ENCODE data around the gene MCTP1. TPM values are rescaled to one million over a fixed set of nuclear protein-coding genes. Genes with fewer than 3 reads are reported as not detected.

The MCTP1 gene
- polyA plus RNA-seq, 1 donor from 2014 or later = 1.9 TPM

DNA sequence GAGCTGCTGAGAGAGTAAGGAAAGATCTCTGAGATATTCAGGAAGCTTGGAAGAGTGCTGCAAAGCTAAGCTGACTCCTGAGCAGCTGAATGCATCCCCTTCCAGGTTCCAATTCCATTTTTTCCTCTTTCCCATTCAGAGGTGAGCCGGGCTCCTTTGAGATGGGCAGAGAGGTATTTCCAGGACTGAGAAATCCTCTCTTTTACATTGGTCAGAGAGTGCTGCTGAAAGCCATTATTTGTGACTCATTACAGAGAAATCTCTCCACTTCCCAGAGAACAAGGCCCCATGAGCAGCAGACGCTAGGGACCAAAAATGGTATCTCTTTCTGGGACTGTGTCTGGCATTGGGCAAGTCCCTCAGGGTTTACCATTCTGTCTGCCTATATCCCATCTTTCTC is 3.7 kb downstream of the MCTP1 start:
- no peak overlapping the region for H2AFZ ChIP-seq (ENCODE audit: low read depth, low read length)
- no peaks in the 10 kb centered on the region for H4K20me1 ChIP-seq (ENCODE audit: insufficient read depth)
- H3K36me3 ChIP-seq (ENCODE audit: insufficient read depth, low read length) = no peaks in the 10 kb centered on the region
- peaks cover 47% of the 10 kb centered on the region for H3K27me3 ChIP-seq (ENCODE audit: insufficient read depth, low read depth, low read length)
- no peak overlapping the region for H3K27ac ChIP-seq (ENCODE audit: low read length)
- H3K4me2 ChIP-seq (ENCODE audit: low read length) = no peak overlapping the region
- no peak overlapping the region for H3K9ac ChIP-seq (ENCODE audit: low read length)
- H3K79me2 ChIP-seq (replicated peaks; ENCODE audit: insufficient read depth, low read length) = no peaks in the 10 kb centered on the region
- no peaks in the 10 kb centered on the region for H3K9me2 ChIP-seq (ENCODE audit: insufficient read depth, low read length)
- H3K4me3 ChIP-seq (ENCODE audit: low read length) = no peak overlapping the region
- TF ChIP-seq MXI1 (conservative IDR thresholded peaks at IDR 0.05; ENCODE audit: poor library complexity, severe bottlenecking) = no peak
- no peak for TF ChIP-seq TAF1 (IDR thresholded peaks at IDR 0.05; ENCODE audit: low read depth)
- no peak for TF ChIP-seq SMC3 (conservative IDR thresholded peaks at IDR 0.05; ENCODE audit: poor library complexity)
- TF ChIP-seq, protein P1, sequence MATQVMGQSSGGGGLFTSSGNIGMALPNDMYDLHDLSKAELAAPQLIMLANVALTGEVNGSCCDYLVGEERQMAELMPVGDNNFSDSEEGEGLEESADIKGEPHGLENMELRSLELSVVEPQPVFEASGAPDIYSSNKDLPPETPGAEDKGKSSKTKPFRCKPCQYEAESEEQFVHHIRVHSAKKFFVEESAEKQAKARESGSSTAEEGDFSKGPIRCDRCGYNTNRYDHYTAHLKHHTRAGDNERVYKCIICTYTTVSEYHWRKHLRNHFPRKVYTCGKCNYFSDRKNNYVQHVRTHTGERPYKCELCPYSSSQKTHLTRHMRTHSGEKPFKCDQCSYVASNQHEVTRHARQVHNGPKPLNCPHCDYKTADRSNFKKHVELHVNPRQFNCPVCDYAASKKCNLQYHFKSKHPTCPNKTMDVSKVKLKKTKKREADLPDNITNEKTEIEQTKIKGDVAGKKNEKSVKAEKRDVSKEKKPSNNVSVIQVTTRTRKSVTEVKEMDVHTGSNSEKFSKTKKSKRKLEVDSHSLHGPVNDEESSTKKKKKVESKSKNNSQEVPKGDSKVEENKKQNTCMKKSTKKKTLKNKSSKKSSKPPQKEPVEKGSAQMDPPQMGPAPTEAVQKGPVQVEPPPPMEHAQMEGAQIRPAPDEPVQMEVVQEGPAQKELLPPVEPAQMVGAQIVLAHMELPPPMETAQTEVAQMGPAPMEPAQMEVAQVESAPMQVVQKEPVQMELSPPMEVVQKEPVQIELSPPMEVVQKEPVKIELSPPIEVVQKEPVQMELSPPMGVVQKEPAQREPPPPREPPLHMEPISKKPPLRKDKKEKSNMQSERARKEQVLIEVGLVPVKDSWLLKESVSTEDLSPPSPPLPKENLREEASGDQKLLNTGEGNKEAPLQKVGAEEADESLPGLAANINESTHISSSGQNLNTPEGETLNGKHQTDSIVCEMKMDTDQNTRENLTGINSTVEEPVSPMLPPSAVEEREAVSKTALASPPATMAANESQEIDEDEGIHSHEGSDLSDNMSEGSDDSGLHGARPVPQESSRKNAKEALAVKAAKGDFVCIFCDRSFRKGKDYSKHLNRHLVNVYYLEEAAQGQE (IDR thresholded peaks at IDR 0.05; ENCODE audit: borderline replicate concordance) = no peak
- TF ChIP-seq EZH2 (IDR thresholded peaks at IDR 0.05; ENCODE audit: borderline replicate concordance, insufficient read depth, low read length, poor library complexity, severe bottlenecking) = no peak
- TF ChIP-seq, protein P2, sequence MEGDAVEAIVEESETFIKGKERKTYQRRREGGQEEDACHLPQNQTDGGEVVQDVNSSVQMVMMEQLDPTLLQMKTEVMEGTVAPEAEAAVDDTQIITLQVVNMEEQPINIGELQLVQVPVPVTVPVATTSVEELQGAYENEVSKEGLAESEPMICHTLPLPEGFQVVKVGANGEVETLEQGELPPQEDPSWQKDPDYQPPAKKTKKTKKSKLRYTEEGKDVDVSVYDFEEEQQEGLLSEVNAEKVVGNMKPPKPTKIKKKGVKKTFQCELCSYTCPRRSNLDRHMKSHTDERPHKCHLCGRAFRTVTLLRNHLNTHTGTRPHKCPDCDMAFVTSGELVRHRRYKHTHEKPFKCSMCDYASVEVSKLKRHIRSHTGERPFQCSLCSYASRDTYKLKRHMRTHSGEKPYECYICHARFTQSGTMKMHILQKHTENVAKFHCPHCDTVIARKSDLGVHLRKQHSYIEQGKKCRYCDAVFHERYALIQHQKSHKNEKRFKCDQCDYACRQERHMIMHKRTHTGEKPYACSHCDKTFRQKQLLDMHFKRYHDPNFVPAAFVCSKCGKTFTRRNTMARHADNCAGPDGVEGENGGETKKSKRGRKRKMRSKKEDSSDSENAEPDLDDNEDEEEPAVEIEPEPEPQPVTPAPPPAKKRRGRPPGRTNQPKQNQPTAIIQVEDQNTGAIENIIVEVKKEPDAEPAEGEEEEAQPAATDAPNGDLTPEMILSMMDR (IDR thresholded peaks at IDR 0.05; ENCODE audit: poor library complexity, severe bottlenecking) = no peak
- no peak for TF ChIP-seq EP300 (conservative IDR thresholded peaks at IDR 0.05; ENCODE audit: poor library complexity, severe bottlenecking)
- TF ChIP-seq POLR2AphosphoS5 (IDR thresholded peaks at IDR 0.05) = no peak
- TF ChIP-seq RAD21 (conservative IDR thresholded peaks at IDR 0.05) = no peak
- no peaks in the 10 kb centered on the region for H3F3A ChIP-seq (ENCODE audit: insufficient read depth, low read length, poor library complexity, severe bottlenecking)
- no peaks in the 10 kb centered on the region for H3K9me3 ChIP-seq (ENCODE audit: low read length)

GRCh38 chr5:95280401-95281095 is 4.3 kb downstream of the MCTP1 start:
- H3F3A ChIP-seq (ENCODE audit: insufficient read depth, low read length, poor library complexity, severe bottlenecking) = no peaks in the 10 kb centered on the region
- H3K9me3 ChIP-seq (ENCODE audit: low read length) = no peaks in the 10 kb centered on the region
- H3K9ac ChIP-seq (ENCODE audit: low read length) = no peak overlapping the region
- H3K9me2 ChIP-seq (ENCODE audit: insufficient read depth, low read length) = no peaks in the 10 kb centered on the region
- no peak overlapping the region for H2AFZ ChIP-seq (ENCODE audit: low read depth, low read length)
- no peaks in the 10 kb centered on the region for H3K36me3 ChIP-seq (ENCODE audit: insufficient read depth, low read length)
- TF ChIP-seq EP300 (conservative IDR thresholded peaks at IDR 0.05; ENCODE audit: poor library complexity, severe bottlenecking) (no peak), POLR2AphosphoS5 (IDR thresholded peaks at IDR 0.05) (no peak), TAF1 (IDR thresholded peaks at IDR 0.05; ENCODE audit: low read depth) (no peak), RAD21 (conservative IDR thresholded peaks at IDR 0.05) (no peak), MXI1 (conservative IDR thresholded peaks at IDR 0.05; ENCODE audit: poor library complexity, severe bottlenecking) (no peak), EZH2 (IDR thresholded peaks at IDR 0.05; ENCODE audit: borderline replicate concordance, insufficient read depth, low read length, poor library complexity, severe bottlenecking) (no peak), SMC3 (conservative IDR thresholded peaks at IDR 0.05; ENCODE audit: poor library complexity) (no peak)
- TF ChIP-seq, protein P2 (IDR thresholded peaks at IDR 0.05; ENCODE audit: poor library complexity, severe bottlenecking) = no peak
- TF ChIP-seq, protein P1 (IDR thresholded peaks at IDR 0.05; ENCODE audit: borderline replicate concordance) = no peak
- no peaks in the 10 kb centered on the region for H4K20me1 ChIP-seq (ENCODE audit: insufficient read depth)
- no peaks in the 10 kb centered on the region for H3K79me2 ChIP-seq (replicated peaks; ENCODE audit: insufficient read depth, low read length)
- no peak overlapping the region for H3K4me3 ChIP-seq (ENCODE audit: low read length)
- no peak overlapping the region for H3K4me2 ChIP-seq (ENCODE audit: low read length)
- H3K27me3 ChIP-seq (ENCODE audit: insufficient read depth, low read depth, low read length) = peaks cover 40% of the 10 kb centered on the region
- H3K27ac ChIP-seq (ENCODE audit: low read length) = no peak overlapping the region

Data from neural cell (in vitro differentiated cells).